ENCODE results near the gene PKP3. TPM values are rescaled to one million over a fixed set of nuclear protein-coding genes. Genes with fewer than 3 reads are reported as not detected.

PKP3 gene
- total and polyA plus RNA-seq, 9 of the 15 experiments (the other 6 are each of a cell fraction or from before 2014, with no cell fraction given): 0.11 to 110 (median 30.7) TPM

- TF ChIP-seq ZBTB40 (IDR thresholded peaks at IDR 0.05): no peak
- TF ChIP-seq ZBTB40 (CRISPR knock-in tag; IDR thresholded peaks at IDR 0.05): no peak
- TF ChIP-seq ETV1 (tag; conservative IDR thresholded peaks at IDR 0.05; ENCODE audit: low read depth): no peak
- TF ChIP-seq, protein P1, sequence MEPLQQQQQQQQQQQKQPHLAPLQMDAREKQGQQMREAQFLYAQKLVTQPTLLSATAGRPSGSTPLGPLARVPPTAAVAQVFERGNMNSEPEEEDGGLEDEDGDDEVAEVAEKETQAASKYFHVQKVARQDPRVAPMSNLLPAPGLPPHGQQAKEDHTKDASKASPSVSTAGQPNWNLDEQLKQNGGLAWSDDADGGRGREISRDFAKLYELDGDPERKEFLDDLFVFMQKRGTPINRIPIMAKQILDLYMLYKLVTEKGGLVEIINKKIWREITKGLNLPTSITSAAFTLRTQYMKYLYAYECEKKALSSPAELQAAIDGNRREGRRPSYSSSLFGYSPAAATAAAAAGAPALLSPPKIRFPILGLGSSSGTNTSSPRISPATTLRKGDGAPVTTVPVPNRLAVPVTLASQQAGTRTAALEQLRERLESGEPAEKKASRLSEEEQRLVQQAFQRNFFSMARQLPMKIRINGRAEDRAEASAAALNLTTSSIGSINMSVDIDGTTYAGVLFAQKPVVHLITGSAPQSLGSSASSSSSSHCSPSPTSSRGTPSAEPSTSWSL (CRISPR knock-in tag; IDR thresholded peaks at IDR 0.05; ENCODE audit: borderline replicate concordance): no peak
These were observed 40.5 kb downstream of the PKP3 start (continued) for GRCh38 chr11:434496-434895.

All from K562 (cell line).